ENCODE results near the gene ROBO1.

GRCh38 chr3:78976200-78976599, 791.6 kb downstream of the ROBO1 start:
- TF ChIP-seq POLR2AphosphoS5 (IDR thresholded peaks at IDR 0.05; ENCODE audit: low read depth, low read length) (no peak), CTCF (IDR thresholded peaks at IDR 0.05; ENCODE audit: control extremely low read depth in 1 of 3, insufficient read depth in 1 of 3, low read depth in 1 of 3, low read length in 3 of 3) (no peak), SRF (IDR thresholded peaks at IDR 0.05; ENCODE audit: low read depth, low read length) (no peak), CEBPB (IDR thresholded peaks at IDR 0.05; ENCODE audit: low read depth, low read length) (no peak)
- TF ChIP-seq, protein P1, sequence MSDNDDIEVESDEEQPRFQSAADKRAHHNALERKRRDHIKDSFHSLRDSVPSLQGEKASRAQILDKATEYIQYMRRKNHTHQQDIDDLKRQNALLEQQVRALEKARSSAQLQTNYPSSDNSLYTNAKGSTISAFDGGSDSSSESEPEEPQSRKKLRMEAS (IDR thresholded peaks at IDR 0.05): no peak
